Measurements from ENCODE around the gene MAGI2.

The MAGI2 gene

DNA sequence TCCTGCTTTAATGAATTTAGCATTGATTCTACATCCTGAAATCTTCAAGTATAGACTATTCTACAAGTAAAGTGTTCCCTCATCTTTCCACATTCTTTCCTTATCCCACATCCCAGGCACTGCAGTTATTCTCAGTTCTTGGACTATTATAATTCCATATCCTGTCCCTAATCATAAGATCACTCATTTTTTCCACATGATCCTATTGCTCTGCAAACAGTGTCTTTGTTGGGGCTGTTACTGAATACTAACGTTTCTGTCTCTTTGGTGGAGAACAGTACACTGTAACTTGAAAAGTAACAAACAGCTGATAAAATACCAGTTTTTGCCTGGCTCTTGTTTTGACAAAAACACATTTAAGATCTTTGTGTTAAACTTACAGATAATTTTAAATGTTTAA is 769.9 kb downstream of the MAGI2 start:
- DNase-seq (ENCODE audit: extremely low read depth, low read depth): no peak
- TF ChIP-seq, protein P1, sequence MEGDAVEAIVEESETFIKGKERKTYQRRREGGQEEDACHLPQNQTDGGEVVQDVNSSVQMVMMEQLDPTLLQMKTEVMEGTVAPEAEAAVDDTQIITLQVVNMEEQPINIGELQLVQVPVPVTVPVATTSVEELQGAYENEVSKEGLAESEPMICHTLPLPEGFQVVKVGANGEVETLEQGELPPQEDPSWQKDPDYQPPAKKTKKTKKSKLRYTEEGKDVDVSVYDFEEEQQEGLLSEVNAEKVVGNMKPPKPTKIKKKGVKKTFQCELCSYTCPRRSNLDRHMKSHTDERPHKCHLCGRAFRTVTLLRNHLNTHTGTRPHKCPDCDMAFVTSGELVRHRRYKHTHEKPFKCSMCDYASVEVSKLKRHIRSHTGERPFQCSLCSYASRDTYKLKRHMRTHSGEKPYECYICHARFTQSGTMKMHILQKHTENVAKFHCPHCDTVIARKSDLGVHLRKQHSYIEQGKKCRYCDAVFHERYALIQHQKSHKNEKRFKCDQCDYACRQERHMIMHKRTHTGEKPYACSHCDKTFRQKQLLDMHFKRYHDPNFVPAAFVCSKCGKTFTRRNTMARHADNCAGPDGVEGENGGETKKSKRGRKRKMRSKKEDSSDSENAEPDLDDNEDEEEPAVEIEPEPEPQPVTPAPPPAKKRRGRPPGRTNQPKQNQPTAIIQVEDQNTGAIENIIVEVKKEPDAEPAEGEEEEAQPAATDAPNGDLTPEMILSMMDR (IDR thresholded peaks at IDR 0.05; ENCODE audit: low read depth, low read length): no peak

DNA sequence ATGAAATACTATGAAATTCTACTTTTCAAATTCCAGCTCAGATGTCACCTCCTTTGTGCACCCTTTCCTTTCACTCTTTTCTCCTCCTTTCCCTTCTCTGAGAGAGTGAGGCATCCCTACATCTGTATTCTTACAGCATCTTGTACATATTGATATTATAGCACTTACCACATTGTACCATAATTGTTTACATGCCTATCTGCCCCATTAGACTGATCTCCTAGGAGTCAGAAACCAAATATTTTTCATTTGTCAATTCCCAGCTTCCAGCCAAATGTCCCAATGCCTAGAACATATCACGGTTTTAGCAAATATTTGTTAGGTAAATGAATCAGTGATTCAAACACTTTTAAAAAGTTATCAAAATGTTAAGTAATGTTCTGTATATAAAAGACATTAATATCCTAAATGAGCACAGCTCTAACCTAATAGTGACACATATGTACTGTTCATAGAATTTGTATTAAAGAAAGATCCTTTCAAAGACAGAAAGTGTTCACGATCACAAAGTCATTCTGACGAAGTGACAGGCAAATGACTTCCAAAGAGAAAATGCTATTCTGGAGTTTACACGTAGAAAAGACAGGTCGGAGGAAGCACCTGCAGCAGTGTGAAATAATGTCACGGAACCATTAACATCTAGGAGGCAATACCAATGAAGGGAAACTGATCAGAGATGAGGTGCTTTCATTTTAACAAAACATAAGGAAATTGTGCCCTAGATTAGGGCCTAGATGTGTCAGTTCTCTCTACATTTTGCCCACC is 774.2 kb downstream of the MAGI2 start:
- TF ChIP-seq, protein P1 (IDR thresholded peaks at IDR 0.05; ENCODE audit: low read depth, low read length): no peak
- no peak for DNase-seq (ENCODE audit: extremely low read depth, low read depth)

DNA sequence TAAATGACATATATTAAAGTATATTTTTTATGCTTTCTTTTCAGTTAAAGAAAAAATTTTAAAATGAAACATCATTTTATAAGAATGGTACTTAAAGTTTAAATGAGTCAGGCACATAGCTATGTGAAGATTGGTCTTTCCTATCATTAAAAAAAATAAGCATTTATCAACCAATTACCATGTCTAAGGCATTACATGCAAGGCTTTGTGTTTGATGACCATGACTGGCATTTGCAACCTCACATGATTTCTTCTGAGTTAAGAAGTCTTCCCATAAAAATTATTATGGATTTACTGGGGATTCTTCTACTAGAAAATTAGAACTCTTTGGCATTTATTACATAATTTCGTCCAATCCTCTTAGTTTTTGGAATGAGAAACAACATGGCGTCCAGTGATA is 776.1 kb downstream of the MAGI2 start:
- DNase-seq (ENCODE audit: extremely low read depth, low read depth): no peak

DNA sequence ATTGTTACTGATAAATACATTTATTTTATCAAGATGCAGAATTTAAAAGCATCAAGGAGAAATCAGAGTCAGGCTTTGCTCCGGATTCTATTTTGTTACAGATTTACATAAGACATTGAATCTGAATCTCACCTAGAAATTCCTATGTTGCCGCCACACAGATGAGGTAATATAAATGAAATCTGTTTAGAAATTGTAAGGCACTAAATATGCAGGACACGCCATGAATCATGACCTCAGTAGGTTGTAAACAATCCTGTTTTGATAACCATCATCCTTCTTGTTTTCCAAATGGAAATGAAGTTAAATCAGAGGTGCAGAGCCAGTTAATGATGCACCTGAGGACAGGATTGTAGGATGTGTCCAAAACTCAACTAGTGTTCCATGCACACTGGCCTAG is 778.0 kb downstream of the MAGI2 start:
- TF ChIP-seq, protein P1 (IDR thresholded peaks at IDR 0.05; ENCODE audit: low read depth, low read length): no peak
- no peak for DNase-seq (ENCODE audit: extremely low read depth, low read depth)

More for the DNA sequence above, 776.1 kb downstream of the MAGI2 start:
- TF ChIP-seq, protein P1 (IDR thresholded peaks at IDR 0.05; ENCODE audit: low read depth, low read length): no peak

DNA sequence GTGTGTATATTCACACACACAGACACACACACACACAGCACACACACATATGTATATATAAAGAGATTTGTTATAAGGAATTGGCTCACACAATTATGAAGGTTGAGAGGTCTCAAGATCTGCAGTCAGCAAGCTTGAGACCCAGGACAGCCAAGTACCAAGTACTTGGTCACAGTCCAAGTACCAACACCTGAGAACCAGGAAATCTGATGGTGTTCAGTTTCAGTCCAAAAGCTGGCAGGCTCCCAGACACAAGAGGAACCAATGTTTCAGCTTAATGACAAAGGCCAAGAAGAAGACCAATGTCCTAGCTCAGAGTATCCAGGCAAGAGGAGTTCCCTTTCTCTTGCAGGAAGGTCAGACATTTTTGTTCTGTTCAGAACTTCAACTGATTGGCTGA is 780.2 kb downstream of the MAGI2 start:
- no peak for DNase-seq (ENCODE audit: extremely low read depth, low read depth)
- TF ChIP-seq, protein P1 (IDR thresholded peaks at IDR 0.05; ENCODE audit: low read depth, low read length): no peak

DNA sequence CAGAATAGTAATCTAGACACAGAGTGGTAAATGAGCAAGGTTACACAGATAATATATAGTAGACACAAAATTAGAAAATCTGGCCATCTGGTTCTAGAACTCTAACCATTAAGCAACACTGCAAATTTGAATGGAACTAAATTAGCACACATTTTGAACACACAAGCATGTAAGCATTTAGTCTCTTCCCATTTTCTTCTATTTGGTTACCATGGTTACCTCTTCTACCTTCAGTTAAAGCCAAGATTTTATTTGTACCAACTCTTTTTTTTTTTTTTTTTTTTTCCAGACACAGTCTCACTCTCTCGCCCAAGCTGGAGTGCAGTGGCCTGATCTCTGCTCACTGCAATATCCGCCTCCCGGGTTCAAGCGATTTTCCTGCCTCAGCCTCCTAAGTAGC is 790.5 kb downstream of the MAGI2 start:
- TF ChIP-seq, protein P1 (IDR thresholded peaks at IDR 0.05; ENCODE audit: low read depth, low read length): no peak
- no peak for DNase-seq (ENCODE audit: extremely low read depth, low read depth)

DNA sequence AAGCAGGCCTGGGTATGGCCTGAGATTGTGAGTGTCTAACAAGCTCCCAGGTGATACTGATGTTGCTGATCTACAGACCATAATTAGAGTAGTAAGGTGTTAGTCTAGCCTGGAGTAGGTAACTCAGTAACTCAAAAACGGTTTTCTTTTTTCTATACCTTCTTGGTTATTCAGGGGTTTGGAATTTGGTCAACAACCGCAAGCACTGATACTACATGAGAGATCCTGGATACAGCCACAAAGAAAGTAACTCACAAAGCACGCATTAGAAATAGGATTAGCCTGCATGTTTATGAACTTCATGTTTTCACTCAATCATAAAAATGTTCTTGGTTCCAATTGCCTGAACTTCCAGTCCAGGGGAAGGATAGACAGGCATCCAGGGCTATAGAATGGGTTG is 803.5 kb downstream of the MAGI2 start:
- TF ChIP-seq, protein P1 (IDR thresholded peaks at IDR 0.05; ENCODE audit: low read depth, low read length): no peak
- no peak for DNase-seq (ENCODE audit: extremely low read depth, low read depth)

Data from AG09319 (cell line).